Calu3 (cell line): ENCODE data around the gene MALT1. TPM values are rescaled to one million over a fixed set of nuclear protein-coding genes. Genes with fewer than 3 reads are reported as not detected.

Experiments
- BruUV-seq: library from RNA; stranded (reverse); fragments of 400-500 nt; replicated peaks from 2 replicates; lab custom pipeline; 2021; lab: Mats Ljungman, UMichigan
- CTCF ChIA-PET: fragments of 300-600 bp; sonication (Branson Sonifier 250); formaldehyde crosslinking; loops from one replicate; lab custom pipeline; 2022; ENCODE audit warnings: antibody characterized with exemption; lab: Charles Lee
- DNase-seq: peaks from one replicate; pipeline ENCODE4 v3.0.0; 2022
- H3K27ac Mint-ChIP-seq: one replicate; pipeline ENCODE4 v1.8.0; 2022; ENCODE audit warnings: mixed read lengths; ENCODE audit not compliant: unreplicated experiment
- H3K27me3 Mint-ChIP-seq: one replicate; pipeline ENCODE4 v1.8.0; 2022; ENCODE audit warnings: mixed read lengths; ENCODE audit not compliant: unreplicated experiment
- H3K36me3 Mint-ChIP-seq: one replicate; pipeline ENCODE4 v1.8.0; 2022; ENCODE audit warnings: mild to moderate bottlenecking, moderate library complexity, mixed read lengths; ENCODE audit not compliant: insufficient read depth, unreplicated experiment
- H3K4me1 Mint-ChIP-seq: one replicate; pipeline ENCODE4 v1.8.0; 2022; ENCODE audit warnings: mild to moderate bottlenecking, low read depth, mixed read lengths; ENCODE audit not compliant: unreplicated experiment
- H3K4me3 Mint-ChIP-seq: one replicate; pipeline ENCODE4 v1.8.0; 2022; ENCODE audit warnings: mild to moderate bottlenecking, low read depth, moderate library complexity, mixed read lengths; ENCODE audit not compliant: unreplicated experiment
- H3K9me3 Mint-ChIP-seq: one replicate; pipeline ENCODE4 v1.8.0; 2022; ENCODE audit warnings: low read depth, mixed read lengths; ENCODE audit not compliant: unreplicated experiment
- intact Hi-C: fragments of 100-400 bp; cut with micrococcal nuclease; formaldehyde crosslinking; loops from one replicate; pipeline ENCODE4 v1.10.0; 2022; ENCODE audit not compliant: unreplicated experiment
- total RNA-seq: library from RNA; stranded (reverse); gene quantifications from 2 replicates; pipeline ENCODE4 v1.2.3, GENCODE V29; 2022
- TF ChIP-seq, protein P1 (sequence below): fragments of 200-600 bp; IDR thresholded peaks from one replicate; pipeline ENCODE4 v1.8.0; 2022; ENCODE audit warnings: antibody characterized with exemption; ENCODE audit not compliant: unreplicated experiment

MALT1 gene
- total RNA-seq, 1 experiment from 2014 or later, result 37.6 TPM

GRCh38 chr18:58715540-58715939 lies 44.3 kb downstream of the MALT1 start:
- Mint-ChIP-seq H3K27me3 (no peaks in the 10 kb centered on the region), H3K9me3 (no peaks in the 10 kb centered on the region), H3K27ac (no peak overlapping the region), H3K4me3 (no peak overlapping the region), H3K4me1 (no peaks in the 10 kb centered on the region), H3K36me3 (peaks cover 15% of the 10 kb centered on the region)
- CTCF ChIA-PET, result no interaction called here
- BruUV-seq, result no TSS peak
- TF ChIP-seq, protein P1, sequence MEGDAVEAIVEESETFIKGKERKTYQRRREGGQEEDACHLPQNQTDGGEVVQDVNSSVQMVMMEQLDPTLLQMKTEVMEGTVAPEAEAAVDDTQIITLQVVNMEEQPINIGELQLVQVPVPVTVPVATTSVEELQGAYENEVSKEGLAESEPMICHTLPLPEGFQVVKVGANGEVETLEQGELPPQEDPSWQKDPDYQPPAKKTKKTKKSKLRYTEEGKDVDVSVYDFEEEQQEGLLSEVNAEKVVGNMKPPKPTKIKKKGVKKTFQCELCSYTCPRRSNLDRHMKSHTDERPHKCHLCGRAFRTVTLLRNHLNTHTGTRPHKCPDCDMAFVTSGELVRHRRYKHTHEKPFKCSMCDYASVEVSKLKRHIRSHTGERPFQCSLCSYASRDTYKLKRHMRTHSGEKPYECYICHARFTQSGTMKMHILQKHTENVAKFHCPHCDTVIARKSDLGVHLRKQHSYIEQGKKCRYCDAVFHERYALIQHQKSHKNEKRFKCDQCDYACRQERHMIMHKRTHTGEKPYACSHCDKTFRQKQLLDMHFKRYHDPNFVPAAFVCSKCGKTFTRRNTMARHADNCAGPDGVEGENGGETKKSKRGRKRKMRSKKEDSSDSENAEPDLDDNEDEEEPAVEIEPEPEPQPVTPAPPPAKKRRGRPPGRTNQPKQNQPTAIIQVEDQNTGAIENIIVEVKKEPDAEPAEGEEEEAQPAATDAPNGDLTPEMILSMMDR, result no peak
- intact Hi-C loops, result no loop called here
- no peak for DNase-seq

GRCh38 chr18:58716060-58716756 lies 44.9 kb downstream of the MALT1 start:
- Mint-ChIP-seq H3K36me3 (peaks cover 15% of the 10 kb centered on the region), H3K27ac (no peak overlapping the region), H3K27me3 (no peaks in the 10 kb centered on the region), H3K4me3 (no peak overlapping the region), H3K4me1 (no peaks in the 10 kb centered on the region), H3K9me3 (no peaks in the 10 kb centered on the region)
- intact Hi-C loops, result no loop called here
- TF ChIP-seq, protein P1, result no peak
- no TSS peak for BruUV-seq
- DNase-seq, result no peak
- CTCF ChIA-PET, result no interaction called here

- no TSS peak for BruUV-seq
- CTCF ChIA-PET, result no interaction called here
- no peaks in the 10 kb centered on the region for H3K27me3 Mint-ChIP-seq
- TF ChIP-seq, protein P1, result no peak
- intact Hi-C loops, result no loop called here
- no peak overlapping the region for H3K4me3 Mint-ChIP-seq
- H3K36me3 Mint-ChIP-seq, result peaks cover 4% of the 10 kb centered on the region
- no peaks in the 10 kb centered on the region for H3K9me3 Mint-ChIP-seq
- H3K27ac Mint-ChIP-seq, result no peak overlapping the region
- no peaks in the 10 kb centered on the region for H3K4me1 Mint-ChIP-seq
- DNase-seq, result no peak
Observed at GRCh38 chr18:58721566-58722239, 50.4 kb downstream of the MALT1 start.

GRCh38 chr18:58723810-58724602 lies 52.7 kb downstream of the MALT1 start:
- CTCF ChIA-PET, result no interaction called here
- Mint-ChIP-seq H3K36me3 (no peaks in the 10 kb centered on the region), H3K27ac (no peak overlapping the region), H3K4me1 (no peaks in the 10 kb centered on the region), H3K9me3 (no peaks in the 10 kb centered on the region), H3K4me3 (no peak overlapping the region), H3K27me3 (no peaks in the 10 kb centered on the region)
- BruUV-seq, result no TSS peak
- TF ChIP-seq, protein P1, result no peak
- no peak for DNase-seq
- intact Hi-C loops, result no loop called here
